IPS-20b (cell line): ENCODE data around the gene CST6.

Experiments used
- H3K27ac ChIP-seq: one replicate; pipeline ENCODE4 v1.5.1; 2013; ENCODE audit warnings: low read length
- H3K27me3 ChIP-seq: 2 replicates; pipeline ENCODE4 v1.6.1; 2013; ENCODE audit warnings: mild to moderate bottlenecking, low read length, inconsistent platforms; ENCODE audit not compliant: insufficient read depth
- H3K36me3 ChIP-seq: 2 replicates; pipeline ENCODE4 v1.6.1; 2013; ENCODE audit warnings: low read depth, mild to moderate bottlenecking, inconsistent platforms, low read length, moderate library complexity; ENCODE audit not compliant: insufficient read depth
- H3K4me1 ChIP-seq: 2 replicates; pipeline ENCODE4 v1.6.1; 2013; ENCODE audit warnings: mild to moderate bottlenecking, control low read depth, inconsistent platforms, low read length, moderate library complexity; ENCODE audit not compliant: insufficient read depth
- H3K4me3 ChIP-seq: 2 replicates; pipeline ENCODE4 v1.5.1; 2013; ENCODE audit warnings: mild to moderate bottlenecking, low read length, inconsistent platforms
- H3K9ac ChIP-seq: 2 replicates; pipeline ENCODE4 v1.6.1; 2013; ENCODE audit warnings: low read depth, mild to moderate bottlenecking, inconsistent platforms, low read length, moderate library complexity
- H3K9me3 ChIP-seq: 2 replicates; pipeline ENCODE4 v1.6.1; 2013; ENCODE audit warnings: mild to moderate bottlenecking, low read depth, low read length, inconsistent platforms; ENCODE audit not compliant: insufficient read depth

The CST6 gene

DNA sequence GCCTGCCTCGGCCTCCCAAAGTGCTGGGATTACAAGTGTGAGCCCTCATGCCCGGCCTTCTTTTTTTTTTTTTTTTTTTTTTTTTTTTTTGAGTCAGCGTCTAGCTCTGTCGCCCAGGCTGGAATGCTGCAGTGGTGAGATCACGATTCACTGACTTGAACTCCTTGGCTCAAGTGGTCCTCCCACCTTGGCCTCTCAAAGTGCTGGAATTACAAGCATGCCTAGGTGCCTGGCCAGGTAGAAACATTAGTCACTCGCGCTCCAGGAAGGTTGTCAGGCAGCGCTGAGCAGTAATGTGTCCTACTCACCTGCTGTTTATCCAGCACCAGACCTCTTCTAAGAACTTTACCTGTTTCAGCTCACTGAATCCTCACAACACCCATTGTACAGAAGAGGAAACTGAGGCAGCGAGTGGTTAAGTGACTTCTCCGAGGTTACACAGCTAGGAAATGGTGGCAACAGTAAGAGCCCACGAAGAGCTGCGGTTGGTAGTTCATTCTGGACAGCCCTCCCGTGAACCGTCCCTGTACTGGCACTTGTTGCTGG is 496 bp upstream of the CST6 start:
- Histone ChIP-seq H3K36me3 (no peaks in the 10 kb centered on the region), H3K4me1 (peaks cover 4% of the 10 kb centered on the region; the same call in 1 of the 2 replicates), H3K27me3 (peaks cover 29% of the 10 kb centered on the region), H3K27ac (no peak overlapping the region), H3K9me3 (no peaks in the 10 kb centered on the region), H3K9ac (no peak overlapping the region), H3K4me3 (peak overlapping the region; percentile 32; the same call in 1 of the 2 replicates)

DNA sequence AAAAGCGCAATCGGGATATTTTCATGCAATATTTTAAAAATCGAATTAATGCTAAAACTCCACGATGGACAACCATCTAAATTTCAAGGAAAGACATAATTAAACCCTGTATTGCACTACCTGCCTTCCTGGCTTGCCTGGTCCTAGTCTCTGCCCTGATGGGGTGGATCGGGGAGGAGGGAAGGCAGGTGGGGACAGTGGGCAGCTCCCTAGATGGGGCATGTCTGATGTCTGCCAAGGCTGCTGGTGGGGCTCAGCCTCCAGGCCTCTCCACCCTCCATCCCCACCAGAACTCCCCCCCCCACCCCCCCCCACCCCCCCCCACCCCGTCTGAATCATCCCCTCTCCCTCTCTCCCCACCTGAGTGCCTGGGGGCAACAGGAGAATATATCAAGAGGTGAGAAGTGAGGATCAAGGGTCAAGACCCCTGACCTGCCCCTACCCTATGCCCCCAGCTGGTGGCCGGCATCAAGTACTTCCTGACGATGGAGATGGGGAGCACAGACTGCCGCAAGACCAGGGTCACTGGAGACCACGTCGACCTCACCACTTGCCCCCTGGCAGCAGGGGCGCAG is 650 bp downstream of the CST6 start:
- Histone ChIP-seq H3K9ac (no peak overlapping the region), H3K36me3 (no peaks in the 10 kb centered on the region), H3K4me3 (no peak overlapping the region; the same call in 1 of the 2 replicates), H3K27me3 (peaks cover 29% of the 10 kb centered on the region), H3K27ac (no peak overlapping the region), H3K4me1 (no peaks in the 10 kb centered on the region), H3K9me3 (no peaks in the 10 kb centered on the region)

DNA sequence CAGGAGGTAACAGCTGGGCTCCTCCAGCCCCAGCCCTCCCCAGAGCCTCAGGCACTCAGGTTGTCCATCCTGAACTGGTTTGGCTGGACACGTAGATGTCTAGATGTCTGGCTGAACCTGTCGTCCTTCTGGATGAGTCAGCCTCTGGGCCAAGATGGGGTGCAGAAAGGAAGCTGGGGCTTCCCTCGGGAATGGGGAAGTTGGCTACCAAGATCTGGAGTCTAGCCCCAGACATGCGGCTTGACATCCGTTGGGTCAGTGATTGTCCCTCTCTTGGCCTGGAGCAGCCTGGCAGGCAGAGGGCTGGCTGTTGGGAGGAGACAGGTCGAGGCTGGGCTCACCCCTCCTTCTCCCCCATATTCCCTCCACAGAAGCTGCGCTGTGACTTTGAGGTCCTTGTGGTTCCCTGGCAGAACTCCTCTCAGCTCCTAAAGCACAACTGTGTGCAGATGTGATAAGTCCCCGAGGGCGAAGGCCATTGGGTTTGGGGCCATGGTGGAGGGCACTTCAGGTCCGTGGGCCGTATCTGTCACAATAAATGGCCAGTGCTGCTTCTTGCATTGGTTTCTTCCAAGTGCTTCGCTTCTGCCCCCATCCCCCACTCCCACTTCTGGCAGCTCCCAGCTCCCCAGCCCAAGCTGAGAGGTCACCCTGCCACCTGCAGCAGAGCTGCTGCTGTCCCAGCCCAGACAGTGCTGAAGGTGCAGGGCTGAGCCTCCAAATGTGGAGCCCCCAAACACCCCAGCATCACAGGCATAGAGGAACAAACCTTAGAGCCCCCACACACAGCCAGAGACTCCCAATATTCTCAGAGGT is 1.3 kb downstream of the CST6 start:
- Histone ChIP-seq H3K27ac (no peak overlapping the region), H3K9me3 (no peaks in the 10 kb centered on the region), H3K4me1 (no peaks in the 10 kb centered on the region), H3K9ac (no peak overlapping the region), H3K4me3 (no peak overlapping the region), H3K27me3 (peaks cover 29% of the 10 kb centered on the region), H3K36me3 (no peaks in the 10 kb centered on the region)

DNA sequence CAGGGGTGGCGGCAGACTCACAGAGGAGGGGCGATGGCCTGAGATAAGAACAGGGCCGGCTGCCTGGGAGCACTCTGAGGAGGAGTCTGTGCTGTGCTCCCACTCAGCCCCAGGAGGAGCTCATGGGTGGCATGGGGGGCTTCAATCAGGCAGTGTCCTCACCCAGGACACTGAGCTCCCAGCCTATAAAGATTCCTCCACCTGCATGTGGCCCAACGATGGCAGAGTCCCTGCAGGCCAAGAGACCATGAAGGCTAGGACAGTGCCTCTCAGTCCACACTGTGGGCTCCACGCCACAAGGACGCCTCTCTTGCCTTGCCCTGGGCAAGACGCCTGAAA is 1.9 kb downstream of the CST6 start:
- Histone ChIP-seq H3K4me1 (no peaks in the 10 kb centered on the region), H3K27ac (no peak overlapping the region), H3K27me3 (peaks cover 29% of the 10 kb centered on the region), H3K36me3 (no peaks in the 10 kb centered on the region), H3K4me3 (no peak overlapping the region), H3K9ac (no peak overlapping the region), H3K9me3 (no peaks in the 10 kb centered on the region)

DNA sequence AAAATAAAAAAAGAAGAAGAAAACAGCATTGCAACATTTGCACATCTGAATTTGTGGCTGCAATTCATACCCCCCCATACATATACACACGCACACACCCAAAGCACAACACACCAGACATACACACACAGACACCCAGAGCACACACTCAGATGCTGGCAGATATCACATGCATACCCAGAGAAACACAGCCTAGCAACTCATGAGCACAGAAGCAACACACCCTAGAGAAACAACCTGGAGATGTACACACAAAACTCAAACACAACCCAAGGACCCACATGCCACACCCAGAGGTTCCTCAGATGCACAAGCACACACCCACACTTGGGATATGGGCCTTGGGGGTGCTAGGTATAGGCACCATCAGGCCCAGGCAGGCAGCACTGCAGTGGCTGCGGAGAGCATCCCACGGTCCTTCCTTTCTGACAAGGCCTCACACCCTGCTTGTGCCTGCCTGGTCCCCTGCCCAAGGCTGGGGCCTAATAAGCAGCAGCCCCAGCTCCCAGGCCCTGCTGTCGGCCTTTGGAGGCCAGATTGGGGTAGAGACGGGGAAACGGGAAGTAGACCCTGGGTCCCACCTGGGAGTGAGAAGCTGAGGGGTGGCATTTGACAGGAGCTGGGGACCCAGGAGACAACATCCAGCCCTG is 3.1 kb downstream of the CST6 start:
- Histone ChIP-seq H3K27ac (no peak overlapping the region), H3K9me3 (no peaks in the 10 kb centered on the region), H3K27me3 (peaks cover 29% of the 10 kb centered on the region), H3K9ac (no peak overlapping the region), H3K36me3 (no peaks in the 10 kb centered on the region), H3K4me3 (no peak overlapping the region), H3K4me1 (no peaks in the 10 kb centered on the region)

DNA sequence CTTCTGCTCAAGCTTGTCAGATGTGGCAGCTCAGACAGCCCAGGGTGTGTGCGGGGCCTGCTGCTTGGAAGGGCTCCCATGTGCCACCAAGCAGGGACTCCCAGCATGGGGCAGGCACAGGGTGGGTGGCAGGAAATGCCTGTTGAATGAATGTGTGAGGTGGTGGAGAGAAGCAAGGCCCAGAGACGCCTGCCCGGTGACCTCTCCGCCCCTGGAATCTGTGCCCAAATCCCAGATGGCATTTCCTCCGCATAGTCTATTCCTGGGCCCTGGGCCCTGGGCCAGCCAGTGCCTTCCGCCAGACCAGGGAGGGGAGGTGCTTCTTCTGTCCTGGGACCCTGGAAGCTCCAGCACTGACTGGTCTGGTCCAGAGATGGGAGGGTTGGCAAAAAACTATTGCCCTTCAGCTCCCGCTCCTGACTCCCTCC is 3.7 kb downstream of the CST6 start:
- Histone ChIP-seq H3K4me1 (no peaks in the 10 kb centered on the region), H3K36me3 (no peaks in the 10 kb centered on the region), H3K9me3 (no peaks in the 10 kb centered on the region), H3K4me3 (no peak overlapping the region), H3K9ac (no peak overlapping the region), H3K27me3 (peaks cover 26% of the 10 kb centered on the region), H3K27ac (no peak overlapping the region)

DNA sequence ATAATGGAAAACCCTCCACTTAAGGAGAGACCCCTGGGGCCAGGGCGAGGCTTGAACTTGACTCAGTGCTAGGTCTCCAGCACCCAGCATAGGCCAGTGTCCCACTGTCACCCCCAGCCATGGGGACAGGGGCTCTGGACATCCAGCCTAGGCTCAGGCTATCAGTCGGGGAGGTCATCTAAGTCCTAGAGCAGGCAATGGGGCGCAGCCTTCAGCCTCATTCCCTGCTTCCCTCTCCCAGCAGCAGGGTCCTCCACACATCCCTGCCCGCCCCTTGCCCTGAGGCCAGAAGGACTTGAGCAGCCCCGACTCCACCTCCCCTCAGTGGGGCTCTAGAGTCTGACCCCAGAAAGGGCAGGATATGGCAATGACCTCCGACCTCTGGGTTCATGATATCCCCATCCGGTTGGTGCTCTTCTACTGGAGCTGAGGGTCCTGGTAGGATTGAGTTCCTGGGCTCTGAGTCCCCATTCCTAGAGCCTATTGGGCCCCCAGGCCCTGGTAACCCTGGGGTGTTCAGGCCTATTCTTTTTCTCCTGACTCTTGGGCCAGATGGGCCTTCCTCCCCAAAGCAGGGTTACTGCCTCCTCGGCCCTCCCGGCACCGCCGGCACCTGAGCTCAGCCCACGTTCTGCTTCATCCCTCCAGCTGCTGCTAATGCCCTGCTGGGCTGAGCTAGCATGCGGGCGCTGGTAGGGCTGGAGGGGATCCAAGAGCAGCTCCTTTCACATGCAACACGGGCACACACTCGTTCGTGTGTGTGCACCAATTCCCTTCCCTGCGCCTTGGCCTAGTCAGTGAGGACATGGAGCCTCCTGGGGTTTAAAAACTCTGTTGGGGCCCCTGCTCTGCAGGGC is 4.4 kb downstream of the CST6 start:
- Histone ChIP-seq H3K9me3 (no peaks in the 10 kb centered on the region), H3K27ac (no peak overlapping the region), H3K4me1 (no peaks in the 10 kb centered on the region), H3K27me3 (peaks cover 22% of the 10 kb centered on the region), H3K4me3 (no peak overlapping the region), H3K36me3 (no peaks in the 10 kb centered on the region), H3K9ac (no peak overlapping the region)

DNA sequence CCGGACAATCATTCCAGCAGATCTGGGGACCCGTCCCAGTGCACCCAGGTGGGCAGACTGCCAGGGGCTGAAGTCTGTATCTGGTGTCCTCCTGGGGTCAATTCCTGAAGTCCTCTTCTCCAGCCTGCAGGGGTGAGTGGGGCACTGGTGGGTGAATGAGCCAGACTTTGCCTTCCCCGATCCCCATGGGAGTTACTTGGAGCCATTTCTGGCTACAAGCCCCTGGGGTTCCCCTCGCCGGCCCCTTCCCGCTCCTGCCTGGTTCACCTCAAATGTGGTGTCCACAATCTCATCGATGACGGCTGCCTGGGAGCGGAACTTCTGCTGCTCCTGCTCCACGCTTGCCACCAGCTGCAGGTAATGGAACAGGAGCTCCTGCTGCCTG is 5.0 kb downstream of the CST6 start:
- Histone ChIP-seq H3K27ac (no peak overlapping the region), H3K9ac (no peak overlapping the region), H3K27me3 (peaks cover 22% of the 10 kb centered on the region), H3K4me3 (no peak overlapping the region), H3K36me3 (no peaks in the 10 kb centered on the region), H3K9me3 (no peaks in the 10 kb centered on the region), H3K4me1 (no peaks in the 10 kb centered on the region)

DNA sequence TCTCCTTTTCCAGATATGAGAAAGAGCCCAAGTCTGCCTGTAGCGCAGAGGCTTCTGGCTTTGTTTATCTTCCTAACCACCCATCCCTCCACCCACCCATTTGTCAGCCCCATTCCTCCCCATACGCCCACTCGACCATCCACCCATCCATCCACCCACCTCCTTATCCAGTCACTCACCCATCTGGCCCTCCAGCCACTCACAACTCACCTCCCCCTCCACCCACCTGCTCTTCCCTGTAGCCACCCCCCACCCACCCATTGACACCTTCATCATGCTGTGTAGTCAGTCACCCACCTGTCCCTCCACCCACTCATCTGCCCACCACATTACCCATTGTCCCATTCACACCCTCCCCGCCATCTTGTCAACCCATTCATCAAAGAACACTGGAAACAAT is 5.5 kb downstream of the CST6 start:
- no peaks in the 10 kb centered on the region for H3K4me1 ChIP-seq
- H3K9ac ChIP-seq: no peak overlapping the region
- H3K4me3 ChIP-seq: no peak overlapping the region
- H3K9me3 ChIP-seq: no peaks in the 10 kb centered on the region
- no peak overlapping the region for H3K27ac ChIP-seq
- peaks cover 21% of the 10 kb centered on the region for H3K27me3 ChIP-seq
- no peaks in the 10 kb centered on the region for H3K36me3 ChIP-seq

DNA sequence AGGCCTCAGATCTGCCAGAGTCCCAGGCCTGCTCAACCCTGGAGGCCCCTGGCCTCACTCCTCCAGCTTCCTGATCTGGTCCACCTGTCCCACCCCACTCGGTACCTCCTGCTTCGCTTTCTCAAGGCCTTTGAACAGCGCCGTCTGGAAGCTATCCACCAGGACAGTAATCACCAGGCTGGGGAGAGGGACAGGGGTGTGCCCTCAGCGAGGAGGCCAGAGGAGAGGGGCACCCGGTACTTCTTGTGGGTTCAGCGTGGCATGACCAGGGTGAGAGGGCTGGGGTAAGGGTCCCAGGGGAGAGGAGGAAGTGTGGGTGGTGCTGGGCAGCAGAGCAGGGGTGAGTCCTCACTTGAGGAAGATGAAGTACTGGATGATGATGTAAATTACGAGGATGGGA is 8.4 kb downstream of the CST6 start:
- no peaks in the 10 kb centered on the region for H3K4me1 ChIP-seq
- H3K4me3 ChIP-seq: no peak overlapping the region
- no peaks in the 10 kb centered on the region for H3K36me3 ChIP-seq
- no peaks in the 10 kb centered on the region for H3K9me3 ChIP-seq
- H3K9ac ChIP-seq: no peak overlapping the region
- no peak overlapping the region for H3K27ac ChIP-seq
- H3K27me3 ChIP-seq: peaks cover 27% of the 10 kb centered on the region

DNA sequence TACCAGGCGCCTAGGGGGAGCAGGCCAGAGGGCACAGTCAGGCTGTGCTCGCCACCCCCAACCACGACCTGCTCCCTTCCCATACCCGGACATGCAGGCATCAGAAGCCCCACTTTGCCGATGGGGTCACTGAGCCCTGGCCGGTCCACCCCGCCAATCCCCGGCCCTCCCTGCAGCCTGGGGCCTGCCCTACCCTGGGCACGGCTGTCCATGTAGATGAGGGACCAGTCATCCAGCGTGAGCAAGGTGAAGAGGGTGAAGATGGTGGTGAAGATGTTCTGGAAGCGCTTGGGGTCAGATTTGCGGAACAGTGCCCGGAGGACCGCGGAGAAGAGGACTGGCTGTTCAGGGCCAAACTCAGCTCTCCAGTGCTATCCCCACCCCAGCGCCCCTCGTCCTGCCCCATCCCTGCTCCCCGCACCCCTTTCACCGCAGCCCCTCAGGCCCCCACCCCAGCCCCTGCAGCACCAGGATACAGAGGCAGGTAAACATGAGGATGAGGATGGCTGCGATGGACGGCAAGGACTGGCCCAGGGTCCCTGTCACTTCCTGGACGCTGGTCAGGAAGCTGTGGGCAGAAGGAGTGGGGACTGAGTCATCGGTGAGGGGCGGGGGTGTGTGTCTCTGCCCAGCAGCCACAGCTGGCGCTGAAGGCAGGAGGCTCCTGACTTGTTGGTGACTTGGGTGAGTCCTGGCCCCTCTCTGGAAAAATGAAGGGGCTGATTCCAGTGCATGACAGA is 9.0 kb downstream of the CST6 start:
- H3K27me3 ChIP-seq: peaks cover 27% of the 10 kb centered on the region
- no peak overlapping the region for H3K9ac ChIP-seq
- no peak overlapping the region for H3K4me3 ChIP-seq
- no peaks in the 10 kb centered on the region for H3K4me1 ChIP-seq
- no peak overlapping the region for H3K27ac ChIP-seq
- H3K9me3 ChIP-seq: no peaks in the 10 kb centered on the region
- H3K36me3 ChIP-seq: no peaks in the 10 kb centered on the region
